ENCODE results near the gene SLC8A3. TPM values are rescaled to one million over a fixed set of nuclear protein-coding genes. Genes with fewer than 3 reads are reported as not detected.
A peak's percentile ranks its signal among the peaks of the same experiment; 100 is the strongest.

The SLC8A3 gene
- total and polyA plus RNA-seq, 2 of the 13 experiments (the other 11 are each of a cell fraction or from before 2014, with no cell fraction given): 0.01 to 0.02 TPM

- TF ChIP-seq MLXIP (CRISPR knock-in tag; IDR thresholded peaks at IDR 0.05; ENCODE audit: borderline replicate concordance): no peak
- TF ChIP-seq, protein P1, sequence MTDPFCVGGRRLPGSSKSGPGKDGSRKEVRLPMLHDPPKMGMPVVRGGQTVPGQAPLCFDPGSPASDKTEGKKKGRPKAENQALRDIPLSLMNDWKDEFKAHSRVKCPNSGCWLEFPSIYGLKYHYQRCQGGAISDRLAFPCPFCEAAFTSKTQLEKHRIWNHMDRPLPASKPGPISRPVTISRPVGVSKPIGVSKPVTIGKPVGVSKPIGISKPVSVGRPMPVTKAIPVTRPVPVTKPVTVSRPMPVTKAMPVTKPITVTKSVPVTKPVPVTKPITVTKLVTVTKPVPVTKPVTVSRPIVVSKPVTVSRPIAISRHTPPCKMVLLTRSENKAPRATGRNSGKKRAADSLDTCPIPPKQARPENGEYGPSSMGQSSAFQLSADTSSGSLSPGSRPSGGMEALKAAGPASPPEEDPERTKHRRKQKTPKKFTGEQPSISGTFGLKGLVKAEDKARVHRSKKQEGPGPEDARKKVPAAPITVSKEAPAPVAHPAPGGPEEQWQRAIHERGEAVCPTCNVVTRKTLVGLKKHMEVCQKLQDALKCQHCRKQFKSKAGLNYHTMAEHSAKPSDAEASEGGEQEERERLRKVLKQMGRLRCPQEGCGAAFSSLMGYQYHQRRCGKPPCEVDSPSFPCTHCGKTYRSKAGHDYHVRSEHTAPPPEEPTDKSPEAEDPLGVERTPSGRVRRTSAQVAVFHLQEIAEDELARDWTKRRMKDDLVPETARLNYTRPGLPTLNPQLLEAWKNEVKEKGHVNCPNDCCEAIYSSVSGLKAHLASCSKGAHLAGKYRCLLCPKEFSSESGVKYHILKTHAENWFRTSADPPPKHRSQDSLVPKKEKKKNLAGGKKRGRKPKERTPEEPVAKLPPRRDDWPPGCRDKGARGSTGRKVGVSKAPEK (CRISPR knock-in tag; IDR thresholded peaks at IDR 0.05; ENCODE audit: borderline replicate concordance): no peak
- peak; percentile 67; the same call in 1 of the 2 replicates for TF ChIP-seq NFKBIZ (CRISPR knock-in tag; IDR thresholded peaks at IDR 0.05)
- TF ChIP-seq FLYWCH1 (CRISPR knock-in tag; IDR thresholded peaks at IDR 0.05): no peak
- TF ChIP-seq ZBTB44 (CRISPR knock-in tag; IDR thresholded peaks at IDR 0.05): 0 out of 2 replicates have a peak, but pooled peaks have one; percentile 44
- TF ChIP-seq MED1 (CRISPR knock-in tag; IDR thresholded peaks at IDR 0.05): peak; percentile 78; the same call in 1 of the 2 replicates
- no peak for TF ChIP-seq PBX3 (CRISPR knock-in tag; IDR thresholded peaks at IDR 0.05; ENCODE audit: borderline replicate concordance)
- TF ChIP-seq REPIN1 (CRISPR knock-in tag; IDR thresholded peaks at IDR 0.05; ENCODE audit: borderline replicate concordance, low read depth): peak; percentile 82
- TF ChIP-seq WIZ (CRISPR knock-in tag; IDR thresholded peaks at IDR 0.05): peak; percentile 85; the same call in 1 of the 2 replicates
- TF ChIP-seq SAFB2 (CRISPR knock-in tag; IDR thresholded peaks at IDR 0.05; ENCODE audit: borderline replicate concordance, low read depth): peak; percentile 64; the same call in 1 of the 2 replicates
- no peak for TF ChIP-seq MED8 (CRISPR knock-in tag; IDR thresholded peaks at IDR 0.05; ENCODE audit: insufficient replicate concordance)
- no peak for TF ChIP-seq NONO (IDR thresholded peaks at IDR 0.05)
- peak; percentile 81 for TF ChIP-seq NONO (CRISPR knock-in tag; conservative IDR thresholded peaks at IDR 0.05)
- 0 out of 2 replicates have a peak, but pooled peaks have one; percentile 52 for TF ChIP-seq ZNF746 (CRISPR knock-in tag; IDR thresholded peaks at IDR 0.05)
- TF ChIP-seq THAP8 (CRISPR knock-in tag; IDR thresholded peaks at IDR 0.05; ENCODE audit: borderline replicate concordance): no peak
- TF ChIP-seq ZNF337 (CRISPR knock-in tag; IDR thresholded peaks at IDR 0.05; ENCODE audit: borderline replicate concordance, low read depth): no peak
Measured at GRCh38 chr14:70045844-70046535, 142.8 kb downstream of the SLC8A3 start (continued).
